DND-41 (cell line): ENCODE measurements around the gene IRF1.
"Not testable (repeated sequence)": the region's sequence is repeated elsewhere in the genome, so short reads cannot be mapped to it uniquely, and the experiment has no call there.

Source experiments
- ATAC-seq: fragments of 200-7000 bp; cut with Tn5 transposase; 3 replicates; pipeline ENCODE4 v1.9.1; 2021; ENCODE audit warnings: low read depth; ENCODE audit not compliant: insufficient read depth
- DNase-seq: peaks from one replicate; pipeline ENCODE4 v3.0.0-alpha.2; 2020
- H2AFZ ChIP-seq: 2 replicates; pipeline ENCODE4 v1.6.0; 2012; ENCODE audit warnings: low read depth, low read length
- H3K27ac ChIP-seq: 2 replicates; pipeline ENCODE4 v1.5.1; 2012; ENCODE audit warnings: low read length, inconsistent platforms
- H3K27me3 ChIP-seq: fragments of 200-600 bp; sonication (generic); 2 replicates; pipeline ENCODE4 v1.6.0; 2012; ENCODE audit warnings: low read length, mild to moderate bottlenecking, inconsistent platforms; ENCODE audit not compliant: insufficient read depth, poor library complexity
- H3K36me3 ChIP-seq: 2 replicates; pipeline ENCODE4 v1.5.1; 2012; ENCODE audit warnings: low read length, inconsistent platforms; ENCODE audit not compliant: insufficient read depth
- H3K4me1 ChIP-seq: 2 replicates; pipeline ENCODE4 v1.5.1; 2012; ENCODE audit warnings: mild to moderate bottlenecking, low read length; ENCODE audit not compliant: insufficient read depth
- H3K4me2 ChIP-seq: 2 replicates; pipeline ENCODE4 v1.6.0; 2012; ENCODE audit warnings: mild to moderate bottlenecking, moderate library complexity, low read length, inconsistent platforms; ENCODE audit not compliant: insufficient read depth
- H3K4me3 ChIP-seq, 2 experiments: fragments of 200-600 bp in 1 of 2; shearing (Covaris generic) in 1 of 2; 2 replicates each; pipeline ENCODE4 v1.5.1; 2012 to 2016; ENCODE audit warnings: inconsistent platforms in 2 of 2, low read length in 2 of 2, mild to moderate bottlenecking in 2 of 2, low read depth in 1 of 2, moderate library complexity in 1 of 2
- H3K79me2 ChIP-seq: 2 replicates; pipeline ENCODE4 v1.6.0; 2012; ENCODE audit warnings: low read length, inconsistent platforms; ENCODE audit not compliant: insufficient read depth
- H3K9ac ChIP-seq: 2 replicates; pipeline ENCODE4 v1.6.0; 2012; ENCODE audit warnings: low read depth, mild to moderate bottlenecking, inconsistent platforms, low read length, moderate library complexity
- H3K9me3 ChIP-seq: 2 replicates; pipeline ENCODE4 v1.5.1; 2012; ENCODE audit warnings: low read length, moderate library complexity, mild to moderate bottlenecking, inconsistent platforms; ENCODE audit not compliant: insufficient read depth, severe bottlenecking
- H4K20me1 ChIP-seq: 2 replicates; pipeline ENCODE4 v1.6.0; 2012; ENCODE audit warnings: low read length; ENCODE audit not compliant: insufficient read depth
- CTCF ChIP-seq: IDR thresholded peaks from 2 replicates; pipeline ENCODE4 v1.5.1; 2012; ENCODE audit warnings: borderline replicate concordance, low read length, moderate library complexity, mild to moderate bottlenecking; ENCODE audit not compliant: poor library complexity, severe bottlenecking; ENCODE audit errors: extremely low read depth
- EZH2 ChIP-seq: IDR thresholded peaks from 3 replicates; pipeline ENCODE4 v1.6.1; 2012; ENCODE audit warnings: borderline replicate concordance, low read depth, mild to moderate bottlenecking, moderate library complexity, low read length, inconsistent platforms; ENCODE audit not compliant: severe bottlenecking

The IRF1 gene

GRCh38 chr5:132486318-132487094, 4.1 kb downstream of the IRF1 start:
- peaks cover 78% of the 10 kb centered on the region for H3K36me3 ChIP-seq
- peaks cover 86% of the 10 kb centered on the region for H3K79me2 ChIP-seq
- peak overlapping the region; percentile 96 for H3K27ac ChIP-seq
- ATAC-seq (no peak), DNase-seq (no peak)
- H3K4me2 ChIP-seq: peak overlapping the region; percentile 92
- peaks cover 59% of the 10 kb centered on the region for H3K4me1 ChIP-seq
- H3K4me3 ChIP-seq: peak overlapping the region in 1 of 2 experiments; percentile 93; a peak in 2 of 4 replicates
- peak; percentile 5 for TF ChIP-seq CTCF
- TF ChIP-seq EZH2: no peak
- peaks cover 71% of the 10 kb centered on the region for H4K20me1 ChIP-seq
- peak overlapping the region; percentile 94 for H3K9ac ChIP-seq
- H3K9me3 ChIP-seq: no peaks in the 10 kb centered on the region
- H2AFZ ChIP-seq: no peak overlapping the region
- no peaks in the 10 kb centered on the region for H3K27me3 ChIP-seq

- H2AFZ ChIP-seq: no peak overlapping the region
- peaks cover 53% of the 10 kb centered on the region for H3K4me1 ChIP-seq
- DNase-seq (no peak), ATAC-seq (no peak)
- peaks cover 85% of the 10 kb centered on the region for H3K36me3 ChIP-seq
- peaks cover 83% of the 10 kb centered on the region for H3K79me2 ChIP-seq
- H3K9ac ChIP-seq: peak overlapping the region; percentile 94
- peaks cover 77% of the 10 kb centered on the region for H4K20me1 ChIP-seq
- peak overlapping the region in 1 of 2 experiments; percentile 93; a peak in 2 of 4 replicates for H3K4me3 ChIP-seq
- H3K9me3 ChIP-seq: no peaks in the 10 kb centered on the region
- no peaks in the 10 kb centered on the region for H3K27me3 ChIP-seq
- TF ChIP-seq EZH2: no peak
- no peak for TF ChIP-seq CTCF
- H3K4me2 ChIP-seq: peak overlapping the region; percentile 92
- peak overlapping the region; percentile 96 for H3K27ac ChIP-seq
Observed at GRCh38 chr5:132485641-132486317, 4.8 kb downstream of the IRF1 start.

GRCh38 chr5:132484876-132485640, 5.5 kb downstream of the IRF1 start:
- Histone ChIP-seq H3K27ac (peak overlapping the region; percentile 96), H3K4me1 (peaks cover 53% of the 10 kb centered on the region), H3K36me3 (peaks cover 86% of the 10 kb centered on the region), H3K4me3 (peak overlapping the region in 1 of 2 experiments; percentile 93; a peak in 2 of 4 replicates), H3K79me2 (peaks cover 78% of the 10 kb centered on the region), H3K4me2 (peak overlapping the region; percentile 92), H3K9ac (peak overlapping the region; percentile 94; the same call in 1 of the 2 replicates), H4K20me1 (peaks cover 73% of the 10 kb centered on the region)
- not testable (repeated sequence) for H3K9me3 ChIP-seq, H3K27me3 ChIP-seq, H2AFZ ChIP-seq, DNase-seq, ATAC-seq
